Activated naive CD8-positive, alpha-beta T cell treated with anti-CD3 and anti-CD28 coated beads, Interleukin-2, amount 50 U/mL, for 24 hours (primary cell): Measurements from ENCODE around the gene ZNF496.
"Not testable (repeated sequence)": the region's sequence is repeated elsewhere in the genome, so short reads cannot be mapped to it uniquely, and the experiment has no call there.

Experiments used
- ATAC-seq: fragments of 150-1000 bp; cut with Tn5 transposase; one replicate; pipeline ENCODE4 v1.10.0; 2021
- DNase-seq: peaks from one replicate; pipeline ENCODE4 v3.0.0; 2021
- H3K27ac Mint-ChIP-seq: one replicate; pipeline ENCODE4 v1.8.0; 2021; ENCODE audit warnings: mild to moderate bottlenecking, mixed read lengths
- H3K27me3 Mint-ChIP-seq: one replicate; pipeline ENCODE4 v1.8.0; 2021; ENCODE audit warnings: mixed read lengths
- H3K36me3 Mint-ChIP-seq: one replicate; pipeline ENCODE4 v1.8.0; 2021; ENCODE audit warnings: low read depth, mixed read lengths
- H3K4me1 Mint-ChIP-seq: one replicate; pipeline ENCODE4 v1.8.0; 2021; ENCODE audit warnings: mixed read lengths
- H3K4me3 Mint-ChIP-seq: one replicate; pipeline ENCODE4 v1.8.0; 2021; ENCODE audit warnings: mild to moderate bottlenecking, moderate library complexity, mixed read lengths
- H3K9me3 Mint-ChIP-seq: one replicate; pipeline ENCODE4 v1.8.0; 2021; ENCODE audit warnings: mixed read lengths

Gene ZNF496

GRCh38 chr1:247331525-247332214 is at the start of gene ZNF496:
Gene ZNF496, minus strand, starts transcription at chr1:247331867. Its CDS starts 2,289 bp downstream, at chr1:247329578.
- H3K4me1 Mint-ChIP-seq = peaks cover 34% of the 10 kb centered on the region

DNA sequence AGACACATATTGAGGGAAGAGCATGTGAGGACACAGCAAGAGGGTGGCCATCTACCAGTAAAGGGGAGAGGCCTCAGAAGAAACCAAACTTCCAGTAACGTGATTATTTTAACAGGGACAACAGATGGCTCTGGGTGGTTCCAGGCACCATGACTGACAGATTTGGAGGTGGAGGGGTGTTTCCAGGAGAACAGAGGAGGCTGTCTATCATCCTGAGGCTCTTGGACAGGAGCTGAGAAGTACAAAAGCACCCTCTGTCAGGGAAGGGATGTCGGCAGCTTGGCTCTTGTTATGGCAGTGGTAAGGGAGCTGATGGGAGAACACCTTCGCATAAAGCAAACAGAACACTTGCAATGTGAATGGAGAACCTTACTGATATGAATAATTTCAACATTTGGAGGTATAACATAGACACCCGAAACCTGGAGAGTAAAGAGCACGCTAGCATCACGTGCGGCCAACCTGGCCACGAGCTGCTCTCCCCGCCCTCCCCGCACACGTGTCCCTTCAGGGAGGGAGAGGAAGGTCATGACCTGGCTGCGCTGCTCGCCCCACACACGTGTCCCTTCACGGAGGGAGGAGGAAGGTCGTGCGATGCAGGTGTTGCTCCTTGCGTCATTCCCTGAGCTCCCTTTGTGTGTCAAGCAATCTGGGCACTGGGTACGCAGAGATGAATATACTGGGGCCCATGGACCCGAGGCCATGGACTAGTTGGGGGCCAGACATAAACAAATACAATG is 46.8 kb upstream of the ZNF496 start:
- peaks cover 2% of the 10 kb centered on the region for H3K4me1 Mint-ChIP-seq
- peaks cover 3% of the 10 kb centered on the region for H3K27me3 Mint-ChIP-seq
- no peak overlapping the region for H3K4me3 Mint-ChIP-seq
- ATAC-seq = no peak
- DNase-seq = no peak
- no peak overlapping the region for H3K27ac Mint-ChIP-seq
- H3K36me3 Mint-ChIP-seq = no peaks in the 10 kb centered on the region
- no peaks in the 10 kb centered on the region for H3K9me3 Mint-ChIP-seq

More at GRCh38 chr1:247331525-247332214, at the start of gene ZNF496:
- Mint-ChIP-seq H3K9me3 (no peaks in the 10 kb centered on the region), H3K27ac (peak within 1 kb of the TSS; percentile 73), H3K27me3 (no peaks in the 10 kb centered on the region), H3K36me3 (peaks cover 19% of the 10 kb centered on the region), H3K4me3 (peak within 1 kb of the TSS; percentile 85)
- DNase-seq (peak; percentile 57), ATAC-seq (peak; percentile 67)

DNA sequence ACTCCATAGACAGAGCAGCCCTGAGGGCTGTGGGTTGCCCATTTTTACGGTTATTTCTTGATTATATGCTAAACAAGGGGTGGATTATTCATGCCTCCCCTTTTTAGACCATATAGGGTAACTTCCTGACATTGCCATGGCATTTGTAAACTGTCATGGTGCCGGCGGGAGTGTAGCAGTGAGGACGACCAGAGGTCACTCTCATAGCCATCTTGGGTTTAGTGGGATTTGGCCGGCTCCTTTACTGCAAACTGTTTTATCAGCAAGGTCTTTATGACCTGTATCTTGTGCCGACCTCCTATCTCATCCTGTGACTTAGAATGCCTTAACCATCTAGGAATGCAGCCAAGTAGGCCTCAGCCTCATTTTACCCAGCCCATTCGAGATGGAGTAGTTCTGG is 46.0 kb upstream of the ZNF496 start:
- not testable (repeated sequence) for H3K4me1 Mint-ChIP-seq, ATAC-seq, H3K36me3 Mint-ChIP-seq, H3K27me3 Mint-ChIP-seq, H3K27ac Mint-ChIP-seq, H3K4me3 Mint-ChIP-seq, DNase-seq, H3K9me3 Mint-ChIP-seq

GRCh38 chr1:247376659-247377058 is 45.0 kb upstream of the ZNF496 start:
- Mint-ChIP-seq H3K9me3 (no peaks in the 10 kb centered on the region), H3K4me1 (peaks cover 5% of the 10 kb centered on the region), H3K27ac (no peak overlapping the region), H3K4me3 (no peak overlapping the region), H3K27me3 (peaks cover 5% of the 10 kb centered on the region), H3K36me3 (no peaks in the 10 kb centered on the region)
- DNase-seq = no peak
- no peak for ATAC-seq

DNA sequence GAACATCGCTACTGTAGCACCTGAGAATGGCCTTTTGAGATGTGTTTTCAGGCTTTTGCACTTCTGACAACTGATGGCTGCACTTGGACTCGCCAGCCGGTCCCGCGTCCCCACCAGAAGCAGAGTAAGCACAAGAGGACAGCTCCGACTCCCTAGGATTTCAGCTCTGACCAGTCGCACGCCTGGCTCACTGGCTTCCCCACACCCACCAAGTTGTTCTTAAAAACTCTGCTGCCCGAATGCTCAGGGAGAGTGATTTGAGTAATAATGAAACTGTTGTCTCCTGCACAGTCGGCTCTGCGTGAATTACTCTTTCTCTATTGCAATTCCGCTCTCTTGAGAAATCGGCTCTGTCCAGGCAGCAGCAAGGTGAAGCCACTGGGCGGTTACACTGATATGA is 44.1 kb upstream of the ZNF496 start:
- no peak for DNase-seq
- H3K9me3 Mint-ChIP-seq = no peaks in the 10 kb centered on the region
- ATAC-seq = no peak
- H3K4me3 Mint-ChIP-seq = no peak overlapping the region
- no peaks in the 10 kb centered on the region for H3K36me3 Mint-ChIP-seq
- peaks cover 5% of the 10 kb centered on the region for H3K4me1 Mint-ChIP-seq
- H3K27me3 Mint-ChIP-seq = peaks cover 9% of the 10 kb centered on the region
- H3K27ac Mint-ChIP-seq = no peak overlapping the region

DNA sequence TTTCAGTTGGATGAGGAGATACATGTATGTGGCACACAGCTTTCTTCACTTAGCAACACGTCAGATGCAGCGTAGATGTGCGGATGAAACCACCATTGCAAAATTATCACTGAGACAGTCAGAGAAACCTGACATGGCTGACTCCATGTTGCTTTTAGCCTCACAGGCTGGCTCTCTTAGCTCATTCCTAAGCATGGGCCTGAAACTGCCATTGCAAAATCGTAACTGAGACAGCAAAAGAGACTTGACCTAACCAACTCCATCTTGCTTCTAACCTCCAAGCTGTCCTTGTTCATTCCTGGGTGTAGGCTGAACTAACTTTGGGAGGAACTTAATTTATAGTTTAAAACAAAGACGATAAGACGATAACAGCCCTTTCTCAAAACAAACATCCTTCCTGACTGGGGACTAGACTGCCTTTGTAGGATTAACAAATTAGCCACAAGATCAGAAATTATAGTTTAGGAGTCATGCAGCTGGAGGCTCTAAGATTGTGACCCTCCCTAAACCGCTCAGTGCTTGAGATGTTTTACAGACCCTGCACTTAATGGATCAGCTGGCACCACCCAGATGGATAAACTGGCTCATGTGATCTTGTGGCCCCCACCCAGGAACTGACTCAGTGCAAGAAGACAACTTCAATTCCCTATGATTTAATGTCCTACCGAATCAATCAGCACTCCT is 43.1 kb upstream of the ZNF496 start:
- ATAC-seq, H3K27ac Mint-ChIP-seq, H3K36me3 Mint-ChIP-seq, H3K27me3 Mint-ChIP-seq, H3K4me1 Mint-ChIP-seq, DNase-seq, H3K4me3 Mint-ChIP-seq, H3K9me3 Mint-ChIP-seq: not testable (repeated sequence)

GRCh38 chr1:247373721-247374141 is 42.1 kb upstream of the ZNF496 start:
- Mint-ChIP-seq H3K27me3 (peaks cover 9% of the 10 kb centered on the region), H3K4me3 (no peak overlapping the region), H3K9me3 (no peaks in the 10 kb centered on the region), H3K36me3 (no peaks in the 10 kb centered on the region), H3K4me1 (peaks cover 5% of the 10 kb centered on the region), H3K27ac (no peak overlapping the region)
- peak; percentile 69 for ATAC-seq
- peak; percentile 60 for DNase-seq

DNA sequence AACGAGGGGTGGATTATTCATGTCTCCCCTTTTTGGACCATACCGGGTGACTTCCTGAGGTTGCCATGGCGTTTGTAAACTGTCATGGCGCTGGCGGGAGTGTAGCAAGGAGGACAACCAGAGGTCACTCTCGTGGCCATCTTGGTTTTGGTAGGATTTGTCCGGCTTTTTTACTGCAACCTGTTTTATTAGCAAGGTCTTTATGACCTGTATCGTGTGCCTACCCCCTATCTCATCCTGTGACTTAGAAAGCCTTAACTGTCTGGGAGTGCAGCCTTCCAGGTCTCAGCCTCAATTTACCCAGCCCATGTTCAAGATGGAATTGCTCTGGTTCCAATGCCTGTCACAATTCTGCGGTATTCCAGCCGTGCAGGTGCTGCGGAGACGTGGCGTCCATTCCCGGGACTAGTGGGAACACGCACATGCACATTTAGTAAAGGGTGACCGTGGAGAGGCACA is 40.2 kb upstream of the ZNF496 start:
- no peak for ATAC-seq
- no peak overlapping the region for H3K27ac Mint-ChIP-seq
- H3K27me3 Mint-ChIP-seq = peaks cover 18% of the 10 kb centered on the region
- H3K4me3 Mint-ChIP-seq = no peak overlapping the region
- DNase-seq = no peak
- H3K9me3 Mint-ChIP-seq = no peaks in the 10 kb centered on the region
- peaks cover 5% of the 10 kb centered on the region for H3K4me1 Mint-ChIP-seq
- no peaks in the 10 kb centered on the region for H3K36me3 Mint-ChIP-seq

DNA sequence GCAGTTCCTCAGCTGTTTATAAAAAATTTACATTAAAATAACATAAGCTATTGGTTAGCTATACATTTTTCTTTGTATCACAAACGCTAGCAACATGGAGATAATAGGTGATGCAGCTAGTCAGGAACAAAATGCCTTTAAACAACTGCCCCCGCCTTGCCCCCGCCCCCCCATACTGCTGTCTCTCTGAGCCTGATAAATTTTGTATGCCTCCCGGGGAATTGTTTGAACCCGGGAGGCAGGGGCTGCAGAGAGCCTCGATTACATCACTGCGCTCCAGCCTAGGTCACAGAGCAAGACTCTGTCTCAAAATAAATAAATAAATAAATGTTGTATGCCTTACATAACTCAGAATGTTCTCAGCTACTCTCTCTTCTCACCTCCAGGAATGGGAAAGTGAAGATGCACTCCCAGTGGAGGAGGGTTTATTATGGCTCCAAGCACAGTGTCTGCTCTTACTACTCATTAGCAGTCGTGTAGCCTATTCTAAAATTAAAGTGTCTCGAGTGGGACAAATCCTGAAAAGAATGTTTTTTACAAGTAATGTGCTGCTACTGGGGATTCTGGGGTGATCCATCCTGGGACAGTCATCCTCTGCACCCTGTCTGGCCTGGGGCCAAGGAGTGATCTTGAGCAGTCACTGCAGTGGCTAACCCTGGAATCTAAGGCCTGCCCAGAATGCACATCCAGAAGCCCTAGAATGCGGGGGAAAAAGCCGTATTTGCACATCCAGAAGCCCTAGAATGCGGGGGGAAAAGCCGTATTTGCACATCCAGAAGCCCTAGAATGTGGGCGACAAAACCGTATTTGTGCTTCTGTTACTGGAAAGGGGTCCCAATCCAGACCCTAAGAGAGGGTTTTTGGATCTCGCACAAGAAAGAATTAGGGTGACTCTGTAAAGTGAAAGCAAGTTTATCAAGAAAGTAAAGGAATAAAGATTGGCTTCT is 39.4 kb upstream of the ZNF496 start:
- H3K36me3 Mint-ChIP-seq = no peaks in the 10 kb centered on the region
- DNase-seq = no peak
- peaks cover 5% of the 10 kb centered on the region for H3K4me1 Mint-ChIP-seq
- H3K9me3 Mint-ChIP-seq = no peaks in the 10 kb centered on the region
- H3K27me3 Mint-ChIP-seq = peaks cover 20% of the 10 kb centered on the region
- ATAC-seq = no peak
- H3K27ac Mint-ChIP-seq = no peak overlapping the region
- no peak overlapping the region for H3K4me3 Mint-ChIP-seq

DNA sequence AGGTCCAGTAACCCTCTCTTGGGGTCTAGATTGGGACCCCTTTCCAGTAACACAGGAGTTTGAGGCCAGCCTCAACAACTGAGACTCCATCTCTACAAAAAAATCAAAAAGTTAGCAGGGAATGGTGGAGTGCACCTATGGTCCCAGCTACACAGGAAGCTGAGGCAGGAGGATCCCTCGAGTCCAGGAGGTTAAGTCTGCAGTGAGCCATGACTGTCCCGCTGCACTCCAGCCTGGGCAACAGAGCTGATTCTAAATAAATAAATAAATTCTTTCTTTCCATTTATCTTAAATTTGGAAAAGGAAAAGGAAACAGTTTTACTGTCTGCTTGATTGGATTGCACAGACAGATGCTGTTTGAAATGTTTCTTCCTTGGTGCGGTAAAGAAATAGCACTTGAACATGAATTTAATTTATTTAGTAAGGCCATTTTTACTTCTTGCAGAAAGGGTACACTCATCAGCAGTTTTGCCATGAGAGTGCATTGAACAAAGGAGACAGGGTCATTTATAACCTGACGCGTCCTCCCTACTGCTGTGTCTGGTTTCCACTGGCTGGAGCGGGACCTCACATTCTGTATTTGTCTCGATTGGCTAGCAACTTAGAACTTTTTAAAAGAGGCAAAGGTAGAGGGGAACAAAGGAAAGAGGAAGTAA is 37.0 kb upstream of the ZNF496 start:
- no peak overlapping the region for H3K27ac Mint-ChIP-seq
- H3K9me3 Mint-ChIP-seq = peaks cover 5% of the 10 kb centered on the region
- H3K36me3 Mint-ChIP-seq = no peaks in the 10 kb centered on the region
- no peak for ATAC-seq
- H3K4me3 Mint-ChIP-seq = no peak overlapping the region
- peaks cover 27% of the 10 kb centered on the region for H3K27me3 Mint-ChIP-seq
- no peak for DNase-seq
- H3K4me1 Mint-ChIP-seq = peaks cover 3% of the 10 kb centered on the region

- Mint-ChIP-seq H3K9me3 (peaks cover 5% of the 10 kb centered on the region), H3K27ac (no peak overlapping the region), H3K36me3 (no peaks in the 10 kb centered on the region), H3K4me1 (peaks cover 3% of the 10 kb centered on the region), H3K27me3 (peaks cover 29% of the 10 kb centered on the region), H3K4me3 (no peak overlapping the region)
- ATAC-seq (no peak), DNase-seq (no peak)
Observed at GRCh38 chr1:247367786-247368422, 36.2 kb upstream of the ZNF496 start.

- peaks cover 30% of the 10 kb centered on the region for H3K27me3 Mint-ChIP-seq
- DNase-seq (no peak), ATAC-seq (no peak)
- peaks cover 5% of the 10 kb centered on the region for H3K9me3 Mint-ChIP-seq
- H3K27ac Mint-ChIP-seq = no peak overlapping the region
- H3K4me3 Mint-ChIP-seq = no peak overlapping the region
- H3K4me1 Mint-ChIP-seq = no peaks in the 10 kb centered on the region
- H3K36me3 Mint-ChIP-seq = no peaks in the 10 kb centered on the region
Observed at GRCh38 chr1:247366926-247367645, 35.4 kb upstream of the ZNF496 start.

DNA sequence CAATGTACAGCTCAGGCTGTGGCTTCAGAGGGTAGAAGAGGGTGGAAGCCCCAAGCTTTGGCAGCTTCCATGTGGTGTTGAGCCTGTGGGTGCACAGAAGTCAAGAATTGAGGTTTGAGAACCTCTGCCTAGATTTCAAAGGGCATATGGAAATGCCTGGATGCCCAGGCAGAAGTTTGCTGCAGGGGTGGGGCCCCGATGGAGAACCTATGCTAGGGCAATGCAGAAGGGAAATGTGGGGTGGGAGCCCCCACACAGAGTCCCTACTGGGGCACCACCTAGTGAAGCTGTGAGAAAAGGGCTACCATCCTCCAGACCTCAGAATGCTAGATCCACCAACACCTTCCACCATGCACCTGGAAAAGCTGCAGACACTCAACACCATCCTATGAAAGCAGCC is 34.7 kb upstream of the ZNF496 start:
- not testable (repeated sequence) for ATAC-seq, DNase-seq, H3K27ac Mint-ChIP-seq, H3K4me3 Mint-ChIP-seq, H3K4me1 Mint-ChIP-seq, H3K9me3 Mint-ChIP-seq, H3K36me3 Mint-ChIP-seq
- peaks cover 31% of the 10 kb centered on the region for H3K27me3 Mint-ChIP-seq
